Suprapubic skin (tissue), 4 donors: ENCODE measurements around the gene SPOCK1. TPM values are rescaled to one million over a fixed set of nuclear protein-coding genes. Genes with fewer than 3 reads are reported as not detected.

Experiments
- DNase-seq, 2 donors: peaks; one replicate each; pipeline ENCODE4 v3.0.0-alpha.2; 2019; ENCODE audit warnings: low spot score in 2 of 2
- H3K27ac ChIP-seq: fragments of 200-600 bp; sonication (generic); one replicate; pipeline ENCODE4 v1.5.1; 2019
- H3K27me3 ChIP-seq: fragments of 200-600 bp; sonication (generic); one replicate; pipeline ENCODE4 v1.5.1; 2019
- H3K36me3 ChIP-seq: fragments of 200-600 bp; sonication (generic); one replicate; pipeline ENCODE4 v1.5.1; 2019
- H3K4me1 ChIP-seq: fragments of 200-600 bp; sonication (generic); one replicate; pipeline ENCODE4 v1.5.1; 2019
- H3K4me3 ChIP-seq: fragments of 200-600 bp; sonication (generic); one replicate; pipeline ENCODE4 v1.5.1; 2019; ENCODE audit warnings: mild to moderate bottlenecking
- H3K9me3 ChIP-seq: fragments of 200-600 bp; sonication (generic); one replicate; pipeline ENCODE4 v1.5.1; 2019
- CTCF ChIP-seq, 2 donors: fragments of 200-600 bp in 1 of 2; fragments of 450-650 bp in 1 of 2; sonication (generic) in 1 of 2; IDR thresholded peaks; one replicate each; pipeline ENCODE4 v1.5.1; 2016 to 2019; ENCODE audit warnings: antibody characterized with exemption in 2 of 2, mild to moderate bottlenecking in 1 of 2, moderate library complexity in 1 of 2
- EP300 ChIP-seq: sonication (generic); formaldehyde crosslinking; IDR thresholded peaks from one replicate; pipeline ENCODE4 v1.6.1; 2017; ENCODE audit warnings: antibody characterized with exemption
- POLR2A ChIP-seq, 2 donors: fragments of 450-650 bp; IDR thresholded peaks; one replicate each; pipeline ENCODE4 v1.6.1; 2017; ENCODE audit warnings: antibody characterized with exemption in 2 of 2, mild to moderate bottlenecking in 2 of 2, moderate library complexity in 2 of 2
- POLR2AphosphoS5 ChIP-seq, 3 donors: sonication (generic); formaldehyde crosslinking; IDR thresholded peaks; one replicate each; pipeline ENCODE4 v1.6.1; 2017; ENCODE audit warnings: antibody characterized with exemption in 3 of 3
- WGBS: methylation state at CpG from one replicate; pipeline ENCODE4 v1.1.5; 2018; 5-methylcytosine and 5-hydroxymethylcytosine counted together
- total RNA-seq, 4 donors: library from RNA; depleted of rRNA; stranded (reverse); fragments of >200 nt; gene quantifications; one replicate each; pipeline ENCODE4 v1.1.0, GENCODE V29; 2016

The SPOCK1 gene
- total RNA-seq, 4 donors from 2014 or later, result 3.9 to 11.6 (median 5.4) TPM

GRCh38 chr5:137035480-137035878, 463.6 kb downstream of the SPOCK1 start:
- no peaks in the 10 kb centered on the region for H3K27me3 ChIP-seq
- H3K9me3 ChIP-seq, result no peaks in the 10 kb centered on the region
- no peak overlapping the region for H3K27ac ChIP-seq
- WGBS, result 0% methylated on average over 1 of the region's 1 CpG
- TF ChIP-seq CTCF (IDR thresholded peaks at IDR 0.05) (no peak), EP300 (no peak), POLR2A (IDR thresholded peaks at IDR 0.05) (no peak), POLR2AphosphoS5 (IDR thresholded peaks at IDR 0.05) (no peak)
- H3K4me3 ChIP-seq, result no peak overlapping the region
- no peak for DNase-seq
- H3K4me1 ChIP-seq, result no peaks in the 10 kb centered on the region
- no peaks in the 10 kb centered on the region for H3K36me3 ChIP-seq

GRCh38 chr5:137034764-137035479, 464.2 kb downstream of the SPOCK1 start:
- no peak for DNase-seq
- Histone ChIP-seq H3K4me1 (no peaks in the 10 kb centered on the region), H3K36me3 (no peaks in the 10 kb centered on the region), H3K4me3 (no peak overlapping the region), H3K27me3 (no peaks in the 10 kb centered on the region), H3K9me3 (no peaks in the 10 kb centered on the region), H3K27ac (no peak overlapping the region)
- WGBS, result 79% methylated on average over 10 of the region's 10 CpGs
- TF ChIP-seq CTCF (IDR thresholded peaks at IDR 0.05) (no peak), EP300 (no peak)

DNA sequence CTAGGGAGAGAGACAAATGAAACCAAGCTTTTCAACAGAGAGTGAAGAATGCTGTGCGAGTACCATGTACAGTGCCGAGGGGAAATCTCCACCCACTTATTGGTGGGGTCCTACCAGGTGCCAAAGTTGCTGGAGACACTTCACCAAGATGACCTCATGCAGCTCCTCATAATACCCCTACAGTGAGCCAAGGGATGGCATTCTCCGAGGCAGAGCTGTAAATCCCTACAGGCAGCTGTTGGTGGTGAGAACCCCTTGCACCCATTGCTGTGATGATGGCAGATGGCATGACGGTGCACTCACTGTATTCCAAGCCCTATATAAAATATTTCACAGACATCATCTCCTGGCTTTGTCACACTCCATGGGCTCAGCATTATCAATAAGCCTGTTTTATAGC, 464.9 kb downstream of the SPOCK1 start:
- Histone ChIP-seq H3K36me3 (no peaks in the 10 kb centered on the region), H3K27me3 (no peaks in the 10 kb centered on the region), H3K9me3 (no peaks in the 10 kb centered on the region), H3K27ac (no peak overlapping the region), H3K4me1 (no peaks in the 10 kb centered on the region), H3K4me3 (no peak overlapping the region)
- TF ChIP-seq CTCF (IDR thresholded peaks at IDR 0.05) (no peak), POLR2A (IDR thresholded peaks at IDR 0.05) (no peak), EP300 (no peak), POLR2AphosphoS5 (IDR thresholded peaks at IDR 0.05) (no peak)
- no peak for DNase-seq
- 86% methylated on average over 4 of the region's 4 CpGs for WGBS

DNA sequence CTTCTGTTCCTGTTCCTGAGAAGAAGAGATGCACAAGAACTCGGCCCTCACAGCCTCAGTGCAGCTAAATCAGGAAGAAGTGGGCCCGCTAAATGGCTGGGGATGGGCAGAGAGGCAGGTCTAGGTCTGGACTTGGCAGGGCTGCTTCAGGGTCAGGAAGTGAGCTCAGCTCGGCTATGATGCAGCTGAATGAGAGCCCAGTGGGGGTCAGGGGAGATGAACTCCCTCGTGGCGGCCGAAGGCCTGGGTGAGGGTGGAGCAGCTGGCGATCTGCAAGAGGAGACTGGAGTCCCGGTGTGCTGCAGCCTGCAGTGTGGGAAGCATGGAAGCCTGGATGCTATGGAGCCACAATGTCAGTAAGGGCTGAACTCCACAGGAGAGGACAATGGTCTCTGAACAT, 466.2 kb downstream of the SPOCK1 start:
- H3K27me3 ChIP-seq, result no peaks in the 10 kb centered on the region
- no peaks in the 10 kb centered on the region for H3K4me1 ChIP-seq
- no peak overlapping the region for H3K27ac ChIP-seq
- TF ChIP-seq CTCF (IDR thresholded peaks at IDR 0.05), result no peak
- no peak for TF ChIP-seq POLR2A (IDR thresholded peaks at IDR 0.05)
- no peak for TF ChIP-seq EP300
- H3K4me3 ChIP-seq, result no peak overlapping the region
- no peaks in the 10 kb centered on the region for H3K9me3 ChIP-seq
- 75% methylated on average over 8 of the region's 8 CpGs for WGBS
- no peaks in the 10 kb centered on the region for H3K36me3 ChIP-seq
- no peak for DNase-seq

- TF ChIP-seq CTCF (IDR thresholded peaks at IDR 0.05) (no peak), EP300 (no peak), POLR2AphosphoS5 (IDR thresholded peaks at IDR 0.05) (no peak), POLR2A (IDR thresholded peaks at IDR 0.05) (no peak)
- Histone ChIP-seq H3K4me1 (no peaks in the 10 kb centered on the region), H3K36me3 (no peaks in the 10 kb centered on the region), H3K9me3 (no peaks in the 10 kb centered on the region), H3K27me3 (no peaks in the 10 kb centered on the region), H3K4me3 (no peak overlapping the region), H3K27ac (no peak overlapping the region)
- no peak for DNase-seq
- 25% methylated on average over 1 of the region's 1 CpG for WGBS
These were observed 471.4 kb downstream of the SPOCK1 start for GRCh38 chr5:137027758-137028157.
